HEK293T (cell line): ENCODE measurements around the gene NGRN.

Experiments
- CTCF ChIA-PET: fragments of 350-600 bp; formaldehyde crosslinking; extraction: SDS; loops from one replicate; lab custom pipeline; 2021; ENCODE audit warnings: antibody characterized with exemption, inconsistent platforms; lab: Yijun Ruan, JAX
- POLR2A ChIA-PET: fragments of 350-600 bp; formaldehyde crosslinking; extraction: SDS; loops from one replicate; lab custom pipeline; 2020; ENCODE audit warnings: antibody characterized with exemption, inconsistent platforms; lab: Yijun Ruan, JAX
- DNase-seq: peaks from one replicate; pipeline ENCODE4 v3.0.0; 2012; ENCODE audit warnings: mixed read lengths; ENCODE audit errors: extremely low spot score
- ARNT ChIP-seq: fragments of 450-650 bp; IDR thresholded peaks from 2 replicates; pipeline ENCODE4 v1.6.1; 2017; ENCODE audit warnings: mild to moderate bottlenecking
- BHLHE40 ChIP-seq: fragments of 450-650 bp; IDR thresholded peaks from 2 replicates; pipeline ENCODE4 v1.6.1; 2016; ENCODE audit warnings: mild to moderate bottlenecking, moderate library complexity, borderline replicate concordance
- CTBP1 ChIP-seq: fragments of 450-650 bp; IDR thresholded peaks from 2 replicates; pipeline ENCODE4 v1.6.1; 2016; ENCODE audit warnings: borderline replicate concordance
- ELF4 ChIP-seq: fragments of 450-650 bp; IDR thresholded peaks from 2 replicates; pipeline ENCODE4 v1.6.1; 2017; ENCODE audit warnings: antibody characterized with exemption
- FOXA1 ChIP-seq: fragments of 450-650 bp; IDR thresholded peaks from 2 replicates; pipeline ENCODE4 v1.6.1; 2016; ENCODE audit warnings: mild to moderate bottlenecking
- FOXK2 ChIP-seq: fragments of 450-650 bp; IDR thresholded peaks from 2 replicates; pipeline ENCODE4 v1.6.1; 2016; ENCODE audit warnings: mild to moderate bottlenecking
- FOXM1 ChIP-seq: fragments of 450-650 bp; IDR thresholded peaks from 2 replicates; pipeline ENCODE4 v1.6.1; 2017; ENCODE audit warnings: mild to moderate bottlenecking, borderline replicate concordance
- HDGF ChIP-seq: fragments of 450-650 bp; IDR thresholded peaks from 2 replicates; pipeline ENCODE4 v1.6.1; 2017; ENCODE audit warnings: antibody characterized with exemption, borderline replicate concordance
- L3MBTL2 ChIP-seq: fragments of 450-650 bp; conservative IDR thresholded peaks from 2 replicates; pipeline ENCODE4 v1.6.1; 2016; ENCODE audit warnings: mild to moderate bottlenecking
- NFRKB ChIP-seq: fragments of 450-650 bp; IDR thresholded peaks from 2 replicates; pipeline ENCODE4 v1.6.1; 2016; ENCODE audit warnings: mild to moderate bottlenecking, moderate library complexity
- SP1 ChIP-seq: fragments of 450-650 bp; IDR thresholded peaks from 2 replicates; pipeline ENCODE4 v1.6.1; 2017
- SUZ12 ChIP-seq: fragments of 450-650 bp; IDR thresholded peaks from 2 replicates; pipeline ENCODE4 v1.6.1; 2016; ENCODE audit warnings: mild to moderate bottlenecking
- TARDBP ChIP-seq: fragments of 450-650 bp; IDR thresholded peaks from 2 replicates; pipeline ENCODE4 v1.6.1; 2016
- ZNF384 ChIP-seq: fragments of 450-650 bp; IDR thresholded peaks from 2 replicates; pipeline ENCODE4 v1.6.1; 2016
- TF ChIP-seq, protein P1 (sequence below): fragments of 450-650 bp; IDR thresholded peaks from 2 replicates; pipeline ENCODE4 v1.6.1; 2016

The NGRN gene

DNA sequence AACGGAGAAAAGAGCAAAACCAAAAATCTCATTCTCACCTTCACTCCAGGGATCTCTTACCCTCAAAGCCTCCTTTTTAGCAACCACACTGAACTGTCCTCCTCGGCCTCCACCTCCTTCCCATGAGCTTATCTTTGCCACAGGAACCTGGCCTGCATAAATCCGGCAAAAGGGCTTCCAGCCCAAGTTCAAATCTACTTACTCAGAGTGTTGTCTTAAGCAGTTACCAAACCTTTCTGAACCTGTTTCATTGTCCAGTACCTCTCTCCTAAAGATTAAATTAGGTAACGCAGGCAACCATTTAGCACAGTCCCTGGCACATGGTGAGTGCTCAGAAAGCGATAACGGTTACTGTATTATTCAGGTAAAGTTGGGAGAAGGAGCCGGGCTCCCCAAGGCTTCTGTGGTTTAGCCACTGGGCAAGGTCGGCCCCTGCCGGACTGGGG, 32.5 kb upstream of the NGRN start:
- TF ChIP-seq BHLHE40, result no peak
- TF ChIP-seq CTBP1, result no peak
- no peak for TF ChIP-seq ELF4
- TF ChIP-seq L3MBTL2, result no peak
- no peak for TF ChIP-seq NFRKB
- TF ChIP-seq, protein P1, sequence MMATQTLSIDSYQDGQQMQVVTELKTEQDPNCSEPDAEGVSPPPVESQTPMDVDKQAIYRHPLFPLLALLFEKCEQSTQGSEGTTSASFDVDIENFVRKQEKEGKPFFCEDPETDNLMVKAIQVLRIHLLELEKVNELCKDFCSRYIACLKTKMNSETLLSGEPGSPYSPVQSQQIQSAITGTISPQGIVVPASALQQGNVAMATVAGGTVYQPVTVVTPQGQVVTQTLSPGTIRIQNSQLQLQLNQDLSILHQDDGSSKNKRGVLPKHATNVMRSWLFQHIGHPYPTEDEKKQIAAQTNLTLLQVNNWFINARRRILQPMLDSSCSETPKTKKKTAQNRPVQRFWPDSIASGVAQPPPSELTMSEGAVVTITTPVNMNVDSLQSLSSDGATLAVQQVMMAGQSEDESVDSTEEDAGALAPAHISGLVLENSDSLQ, result no peak
- TF ChIP-seq SUZ12, result no peak
- POLR2A ChIA-PET, result interaction anchor here (0.6 to 3.1 kb wide), 10 partner anchors 11 to 67 kb away, joined by 3 to 37 read pairs (median 10); partner anchors contain the start of genes NGRN, SEMA4B and TTLL13
- DNase-seq, result no peak
- CTCF ChIA-PET, result interaction anchor here (0.6 to 5.1 kb wide), 8 partner anchors 10 to 94 kb away, joined by 3 to 37 read pairs (median 4); partner anchors contain the start of genes SEMA4B and TTLL13

DNA sequence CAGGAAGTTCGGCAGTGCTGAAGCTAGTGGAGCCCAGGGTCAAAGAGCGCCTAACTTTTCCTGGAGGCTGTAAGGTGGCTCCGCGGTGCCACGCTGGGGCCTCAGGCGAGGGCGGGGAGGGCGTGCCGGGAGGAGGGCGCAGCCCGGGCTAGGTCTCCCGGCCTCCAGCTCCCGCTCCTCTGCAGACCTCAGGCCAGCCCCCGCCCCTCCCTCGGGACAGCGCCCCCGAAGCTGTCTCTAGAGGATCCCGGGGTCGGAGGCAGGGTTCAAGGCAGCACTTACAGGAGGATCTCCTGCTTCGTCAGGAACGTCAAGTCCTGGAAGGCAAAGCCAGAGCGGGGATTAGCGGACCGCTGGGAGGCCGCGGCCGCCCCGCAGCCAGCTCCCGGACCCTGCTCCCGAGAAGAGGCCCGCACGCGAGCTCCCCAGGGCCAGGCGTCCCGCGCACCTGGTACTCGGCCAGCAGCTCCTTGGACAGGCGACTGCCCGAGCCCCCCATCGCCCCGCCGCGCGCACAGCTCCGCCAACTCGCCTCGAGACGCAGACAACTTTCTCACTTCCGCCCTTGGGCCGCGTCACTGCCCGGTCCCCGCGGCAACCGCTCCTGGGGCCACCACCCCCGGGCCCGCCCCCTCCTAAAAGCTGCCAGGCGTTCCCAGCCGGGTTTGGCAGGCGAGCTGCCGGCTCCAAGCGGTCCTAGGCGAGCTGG, 31.9 kb upstream of the NGRN start, which contains the start of gene CIB1:
Gene CIB1 (minus strand): TSS at position 555 of the 709 bp plus-strand sequence. CDS start 56 bp downstream, at position 499.
- DNase-seq, result peak; percentile 100
- no peak for TF ChIP-seq CTBP1
- TF ChIP-seq ARNT, result no peak
- TF ChIP-seq FOXK2, result no peak
- TF ChIP-seq FOXM1, result no peak
- peak; percentile 57 for TF ChIP-seq L3MBTL2
- peak; percentile 44; the same call in 1 of the 2 replicates for TF ChIP-seq ELF4
- no peak for TF ChIP-seq FOXA1
- no peak for TF ChIP-seq TARDBP
- ChIA-PET POLR2A (interaction anchor here (0.6 to 3.1 kb wide), 15 partner anchors 8 to 484 kb away, joined by 3 to 37 read pairs (median 5); partner anchors contain the start of genes BLM, IDH2, NGRN and SEMA4B), CTCF (interaction anchor here (0.6 to 5.1 kb wide), 8 partner anchors 11 to 94 kb away, joined by 3 to 37 read pairs (median 4); partner anchors contain the start of genes SEMA4B and TTLL13)

DNA sequence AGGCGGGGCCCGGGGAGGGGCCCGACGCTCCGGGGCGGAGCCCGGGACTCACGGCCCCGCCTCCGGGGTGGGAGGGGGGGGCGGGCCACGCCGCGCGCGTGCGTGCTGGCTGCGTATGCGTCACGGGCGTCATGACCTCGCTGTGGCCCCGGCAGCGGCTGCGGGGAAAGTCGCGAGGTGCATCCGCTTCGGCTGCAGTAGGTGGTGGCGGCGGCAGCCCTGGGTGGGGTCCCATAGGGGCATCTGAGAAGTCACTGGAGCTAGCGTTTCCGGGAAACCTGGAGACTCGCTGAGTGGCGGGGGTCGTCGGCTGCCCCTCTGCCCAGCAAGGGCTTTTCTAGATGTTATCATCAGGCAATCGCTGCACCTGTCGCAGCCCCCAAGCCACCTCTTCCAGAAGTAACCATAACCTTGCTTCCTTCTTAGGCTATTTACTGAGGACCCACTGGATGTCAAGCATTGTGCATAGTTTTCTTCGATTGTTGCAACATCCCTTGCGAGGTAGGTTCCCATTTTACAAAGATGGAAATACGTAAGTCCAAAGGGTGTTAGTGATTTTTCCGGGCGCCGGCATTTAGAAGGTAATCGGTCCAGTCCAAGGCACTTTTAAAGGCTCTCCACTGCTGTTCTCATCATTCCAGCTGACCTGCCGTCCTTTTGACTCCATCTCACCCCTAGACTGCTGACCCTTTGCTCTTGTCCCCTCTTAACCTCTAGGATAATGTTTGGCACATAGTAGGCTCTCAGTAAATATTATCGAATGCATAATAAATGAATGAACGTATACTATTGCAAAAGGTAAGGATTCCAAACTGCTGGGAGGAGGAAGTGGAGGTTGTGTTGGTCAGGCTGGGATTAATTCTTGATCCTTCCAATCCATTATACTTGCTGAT, 31.1 kb upstream of the NGRN start, which contains the start of gene GDPGP1:
Gene GDPGP1 (plus strand): TSS at position 114 of the 893 bp plus-strand sequence. CDS start 6,700 bp downstream, outside the sequence.
- TF ChIP-seq CTBP1 (no peak), BHLHE40 (no peak), ZNF384 (no peak)
- TF ChIP-seq, protein P1, result no peak
- CTCF ChIA-PET, result interaction anchor here (1.2 to 5.1 kb wide), 5 partner anchors 13 to 95 kb away, joined by 3 to 37 read pairs (median 5); no protein-coding TSS in a partner anchor
- no peak for DNase-seq
- POLR2A ChIA-PET, result interaction anchor here (0.9 to 3.1 kb wide), 13 partner anchors 8 to 483 kb away, joined by 3 to 37 read pairs (median 6); partner anchors contain the start of genes BLM, IDH2, NGRN and SEMA4B

DNA sequence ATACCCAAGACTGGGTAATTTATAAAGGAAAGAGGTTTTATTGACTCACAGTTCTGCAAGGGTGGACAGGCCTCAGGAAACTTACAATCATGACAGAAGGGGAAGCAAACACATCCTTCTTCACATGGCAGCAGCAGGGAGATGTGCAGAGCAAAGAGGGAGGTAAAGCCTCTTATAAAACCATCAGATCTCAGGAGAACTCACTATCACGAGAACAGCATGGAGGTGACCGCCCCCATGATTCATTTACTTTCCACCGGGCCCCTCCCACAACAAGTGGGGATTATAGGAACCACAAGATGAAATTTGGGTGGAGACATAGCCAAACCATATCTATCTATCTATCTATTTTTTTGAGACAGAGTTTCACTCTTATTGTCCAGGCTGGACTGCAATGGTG, 26.1 kb upstream of the NGRN start:
- DNase-seq, result no peak
- TF ChIP-seq SP1 (no peak), HDGF (no peak), L3MBTL2 (no peak), CTBP1 (no peak), ARNT (no peak), ELF4 (no peak), FOXA1 (no peak)
- TF ChIP-seq, protein P1, result no peak
- POLR2A ChIA-PET, result no interaction called here
- CTCF ChIA-PET, result no interaction called here

DNA sequence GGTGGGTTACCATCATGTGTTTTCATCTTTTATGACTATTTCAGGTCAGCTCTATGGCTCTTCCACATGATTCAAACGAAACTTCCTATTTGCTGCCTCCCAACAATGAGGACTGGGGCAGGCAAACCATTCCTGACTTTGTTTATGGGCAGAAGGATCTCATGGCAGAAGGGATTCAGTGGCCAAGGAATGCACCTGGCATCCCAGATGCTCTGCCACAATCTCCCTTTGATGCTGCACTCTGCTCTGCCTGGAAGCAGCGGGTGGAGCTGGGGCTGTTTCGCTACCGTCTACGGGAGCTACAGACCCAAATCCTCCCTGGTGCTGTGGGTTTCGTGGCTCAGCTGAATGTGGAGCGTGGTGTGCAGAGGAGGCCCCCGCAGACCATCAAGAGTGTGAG, 24.6 kb upstream of the NGRN start:
- ChIA-PET CTCF (no interaction called here), POLR2A (interaction anchor here (1.5 kb wide), 1 partner anchor 8 kb away, joined by 4 read pairs; the partner anchor contains the start of gene TTLL13)
- TF ChIP-seq NFRKB (no peak), TARDBP (no peak), L3MBTL2 (no peak), FOXK2 (no peak), SUZ12 (no peak), BHLHE40 (no peak), ZNF384 (no peak)
- TF ChIP-seq, protein P1, result no peak
- DNase-seq, result no peak
